ENCODE data around the gene POLG2. TPM values are rescaled to one million over a fixed set of nuclear protein-coding genes. Genes with fewer than 3 reads are reported as not detected.
"Not testable (repeated sequence)": the region's sequence is repeated elsewhere in the genome, so short reads cannot be mapped to it uniquely, and the experiment has no call there.

Gene POLG2
- total RNA-seq, 1 donor from 2014 or later, result 10.8 TPM

GRCh38 chr17:64460955-64461354, 35.9 kb downstream of the POLG2 start:
- DNase-seq (ENCODE audit: low read depth), result no peak
- TF ChIP-seq, protein P1, sequence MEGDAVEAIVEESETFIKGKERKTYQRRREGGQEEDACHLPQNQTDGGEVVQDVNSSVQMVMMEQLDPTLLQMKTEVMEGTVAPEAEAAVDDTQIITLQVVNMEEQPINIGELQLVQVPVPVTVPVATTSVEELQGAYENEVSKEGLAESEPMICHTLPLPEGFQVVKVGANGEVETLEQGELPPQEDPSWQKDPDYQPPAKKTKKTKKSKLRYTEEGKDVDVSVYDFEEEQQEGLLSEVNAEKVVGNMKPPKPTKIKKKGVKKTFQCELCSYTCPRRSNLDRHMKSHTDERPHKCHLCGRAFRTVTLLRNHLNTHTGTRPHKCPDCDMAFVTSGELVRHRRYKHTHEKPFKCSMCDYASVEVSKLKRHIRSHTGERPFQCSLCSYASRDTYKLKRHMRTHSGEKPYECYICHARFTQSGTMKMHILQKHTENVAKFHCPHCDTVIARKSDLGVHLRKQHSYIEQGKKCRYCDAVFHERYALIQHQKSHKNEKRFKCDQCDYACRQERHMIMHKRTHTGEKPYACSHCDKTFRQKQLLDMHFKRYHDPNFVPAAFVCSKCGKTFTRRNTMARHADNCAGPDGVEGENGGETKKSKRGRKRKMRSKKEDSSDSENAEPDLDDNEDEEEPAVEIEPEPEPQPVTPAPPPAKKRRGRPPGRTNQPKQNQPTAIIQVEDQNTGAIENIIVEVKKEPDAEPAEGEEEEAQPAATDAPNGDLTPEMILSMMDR (IDR thresholded peaks at IDR 0.05; ENCODE audit: insufficient read depth, low read length, severe bottlenecking), result no peak
- H3K27me3 ChIP-seq (ENCODE audit: control insufficient read depth, insufficient read depth, low read length), result no peaks in the 10 kb centered on the region
- H3K4me3 ChIP-seq (ENCODE audit: low read depth, low read length), result no peak overlapping the region
- FAIRE-seq, result no peak
- no peaks in the 10 kb centered on the region for H3K36me3 ChIP-seq (ENCODE audit: control insufficient read depth, insufficient read depth, low read length)

GRCh38 chr17:64459818-64460217, 37.0 kb downstream of the POLG2 start:
- not testable (repeated sequence) for H3K4me3 ChIP-seq (ENCODE audit: low read depth, low read length); H3K36me3 ChIP-seq (ENCODE audit: control insufficient read depth, insufficient read depth, low read length); DNase-seq (ENCODE audit: low read depth); H3K27me3 ChIP-seq (ENCODE audit: control insufficient read depth, insufficient read depth, low read length); FAIRE-seq

- FAIRE-seq (no peak), DNase-seq (ENCODE audit: low read depth) (peak; percentile 44)
- no peak overlapping the region for H3K4me3 ChIP-seq (ENCODE audit: low read depth, low read length)
- H3K36me3 ChIP-seq (ENCODE audit: control insufficient read depth, insufficient read depth, low read length), result no peaks in the 10 kb centered on the region
- TF ChIP-seq, protein P1 (IDR thresholded peaks at IDR 0.05; ENCODE audit: insufficient read depth, low read length, severe bottlenecking), result no peak
- H3K27me3 ChIP-seq (ENCODE audit: control insufficient read depth, insufficient read depth, low read length), result no peaks in the 10 kb centered on the region
These were observed 37.5 kb downstream of the POLG2 start for GRCh38 chr17:64459284-64459747.

GRCh38 chr17:64458756-64459155, 38.1 kb downstream of the POLG2 start:
- TF ChIP-seq, protein P1 (IDR thresholded peaks at IDR 0.05; ENCODE audit: insufficient read depth, low read length, severe bottlenecking), result no peak
- no peak for DNase-seq (ENCODE audit: low read depth)
- FAIRE-seq, result no peak
- Histone ChIP-seq H3K36me3 (ENCODE audit: control insufficient read depth, insufficient read depth, low read length) (no peaks in the 10 kb centered on the region), H3K27me3 (ENCODE audit: control insufficient read depth, insufficient read depth, low read length) (no peaks in the 10 kb centered on the region), H3K4me3 (ENCODE audit: low read depth, low read length) (no peak overlapping the region)

GRCh38 chr17:64457156-64457555, 39.7 kb downstream of the POLG2 start:
- Histone ChIP-seq H3K4me3 (ENCODE audit: low read depth, low read length) (no peak overlapping the region), H3K27me3 (ENCODE audit: control insufficient read depth, insufficient read depth, low read length) (no peaks in the 10 kb centered on the region), H3K36me3 (ENCODE audit: control insufficient read depth, insufficient read depth, low read length) (no peaks in the 10 kb centered on the region)
- DNase-seq (ENCODE audit: low read depth) (no peak), FAIRE-seq (no peak)
- TF ChIP-seq, protein P1 (IDR thresholded peaks at IDR 0.05; ENCODE audit: insufficient read depth, low read length, severe bottlenecking), result no peak

- no peak for DNase-seq (ENCODE audit: low read depth)
- Histone ChIP-seq H3K36me3 (ENCODE audit: control insufficient read depth, insufficient read depth, low read length) (no peaks in the 10 kb centered on the region), H3K4me3 (ENCODE audit: low read depth, low read length) (no peak overlapping the region), H3K27me3 (ENCODE audit: control insufficient read depth, insufficient read depth, low read length) (no peaks in the 10 kb centered on the region)
- no peak for FAIRE-seq
- TF ChIP-seq, protein P1 (IDR thresholded peaks at IDR 0.05; ENCODE audit: insufficient read depth, low read length, severe bottlenecking), result no peak
These were observed 40.6 kb downstream of the POLG2 start for GRCh38 chr17:64455993-64456885.
